IMR-90 (cell line): ENCODE results near the gene ERN1. TPM values are rescaled to one million over a fixed set of nuclear protein-coding genes. Genes with fewer than 3 reads are reported as not detected.

Experiments
- ATAC-seq: fragments of 200-7000 bp; cut with Tn5 transposase; 2 replicates; pipeline ENCODE4 v1.9.1; 2020; ENCODE audit warnings: low read depth, mild to moderate bottlenecking, moderate library complexity
- BruUV-seq: library from RNA; stranded (reverse); fragments of 400-500 nt; replicated peaks from 2 replicates; lab custom pipeline; 2021; lab: Mats Ljungman, UMichigan
- CTCF ChIA-PET: fragments of 300-600 bp; formaldehyde crosslinking; extraction: SDS; loops from one replicate; lab custom pipeline; 2021; ENCODE audit warnings: antibody characterized with exemption; lab: Yijun Ruan, JAX
- POLR2A ChIA-PET: fragments of 300-600 bp; sonication (Branson Sonifier 250); formaldehyde crosslinking; loops from one replicate; lab custom pipeline; 2022; ENCODE audit warnings: antibody characterized with exemption; ENCODE audit not compliant: unreplicated experiment; lab: Charles Lee
- DNase-seq: peaks from one replicate; pipeline ENCODE4 v3.0.0; 2013
- H2AFZ ChIP-seq: replicated peaks from 2 replicates; pipeline ENCODE3; 2013; ENCODE audit warnings: low read length, mild to moderate bottlenecking; ENCODE audit not compliant: poor library complexity
- H2AK5ac ChIP-seq: 2 replicates; pipeline ENCODE4 v1.6.1; 2013; ENCODE audit warnings: low read depth, low read length, inconsistent platforms
- H2AK9ac ChIP-seq: replicated peaks from 2 replicates; pipeline ENCODE3; 2013; ENCODE audit warnings: mild to moderate bottlenecking, low read depth, low read length, moderate library complexity; ENCODE audit not compliant: poor library complexity
- H2BK120ac ChIP-seq: 2 replicates; pipeline ENCODE4 v1.6.1; 2013; ENCODE audit warnings: low read depth, low read length, inconsistent platforms
- H2BK15ac ChIP-seq: 3 replicates; pipeline ENCODE4 v1.6.1; 2013; ENCODE audit warnings: low read depth, low read length, inconsistent platforms
- H2BK20ac ChIP-seq: 2 replicates; pipeline ENCODE4 v1.6.1; 2013; ENCODE audit warnings: low read depth, mild to moderate bottlenecking, inconsistent platforms, low read length, moderate library complexity
- H2BK5ac ChIP-seq: 2 replicates; pipeline ENCODE4 v1.6.1; 2013; ENCODE audit warnings: mild to moderate bottlenecking, low read depth, low read length, inconsistent platforms; ENCODE audit not compliant: poor library complexity, severe bottlenecking
- H3K14ac ChIP-seq: replicated peaks from 2 replicates; pipeline ENCODE4 v1.6.1; 2013; ENCODE audit warnings: low read depth, low read length, inconsistent platforms
- H3K18ac ChIP-seq: 2 replicates; pipeline ENCODE4 v1.6.1; 2013; ENCODE audit warnings: low read depth, low read length, control low read depth
- H3K23ac ChIP-seq: 2 replicates; pipeline ENCODE4 v1.6.1; 2013; ENCODE audit warnings: low read depth, low read length, inconsistent platforms
- H3K27ac ChIP-seq: 2 replicates; pipeline ENCODE4 v1.5.1; 2013; ENCODE audit warnings: mild to moderate bottlenecking, control low read depth, low read length; ENCODE audit not compliant: insufficient read depth
- H3K27me3 ChIP-seq: 2 replicates; pipeline ENCODE4 v1.6.1; 2013; ENCODE audit warnings: low read length; ENCODE audit not compliant: control insufficient read depth, insufficient read depth
- H3K36me3 ChIP-seq: 2 replicates; pipeline ENCODE4 v1.6.1; 2013; ENCODE audit warnings: low read length, mixed read lengths; ENCODE audit not compliant: control insufficient read depth, insufficient read depth
- H3K4ac ChIP-seq: 2 replicates; pipeline ENCODE4 v1.6.1; 2013; ENCODE audit warnings: low read depth, low read length, inconsistent platforms
- H3K4me1 ChIP-seq: 2 replicates; pipeline ENCODE4 v1.6.1; 2013; ENCODE audit warnings: low read length, mixed read lengths; ENCODE audit not compliant: control insufficient read depth, insufficient read depth
- H3K4me2 ChIP-seq: 2 replicates; pipeline ENCODE4 v1.6.1; 2013; ENCODE audit warnings: low read depth, mild to moderate bottlenecking, control low read depth, low read length, moderate library complexity
- H3K4me3 ChIP-seq: 2 replicates; pipeline ENCODE4 v1.5.1; 2013; ENCODE audit warnings: low read depth, mild to moderate bottlenecking, control low read depth, low read length, moderate library complexity; ENCODE audit not compliant: insufficient read depth
- H3K56ac ChIP-seq: 2 replicates; pipeline ENCODE4 v1.6.1; 2013; ENCODE audit warnings: low read length, inconsistent platforms; ENCODE audit not compliant: insufficient read depth; ENCODE audit errors: extremely low read depth
- H3K79me1 ChIP-seq, 2 experiments: 2 replicates each; pipeline ENCODE4 v1.6.1; 2013; ENCODE audit warnings: low read length in 2 of 2, inconsistent platforms in 1 of 2, low read depth in 1 of 2
- H3K9ac ChIP-seq: 2 replicates; pipeline ENCODE4 v1.6.1; 2013; ENCODE audit warnings: low read depth, low read length, control low read depth
- H3K9me1 ChIP-seq: 2 replicates; pipeline ENCODE4 v1.6.1; 2013; ENCODE audit warnings: low read length, inconsistent platforms; ENCODE audit not compliant: insufficient read depth
- H3K9me3 ChIP-seq: 2 replicates; pipeline ENCODE4 v1.6.1; 2013; ENCODE audit warnings: low read length; ENCODE audit not compliant: control insufficient read depth, insufficient read depth
- H4K20me1 ChIP-seq: 2 replicates; pipeline ENCODE4 v1.6.1; 2013; ENCODE audit warnings: low read length, inconsistent platforms; ENCODE audit not compliant: insufficient read depth
- H4K5ac ChIP-seq: 2 replicates; pipeline ENCODE4 v1.6.1; 2013; ENCODE audit warnings: mild to moderate bottlenecking, low read depth, low read length, control low read depth
- H4K8ac ChIP-seq, 2 experiments: 2 replicates each; pipeline ENCODE4 v1.6.1; 2013; ENCODE audit warnings: low read depth in 2 of 2, low read length in 2 of 2, control low read depth in 1 of 2, inconsistent platforms in 1 of 2
- H4K91ac ChIP-seq: 2 replicates; pipeline ENCODE4 v1.6.1; 2013; ENCODE audit warnings: low read depth, low read length, inconsistent platforms; ENCODE audit not compliant: insufficient read depth
- CHD1 ChIP-seq: IDR thresholded peaks from 2 replicates; pipeline ENCODE4 v1.6.1; 2012; ENCODE audit warnings: low read depth, low read length, improper control_type of control experiment
- MAFK ChIP-seq: IDR thresholded peaks from 2 replicates; pipeline ENCODE4 v1.6.1; 2012; ENCODE audit warnings: low read depth, low read length, improper control_type of control experiment
- MAZ ChIP-seq: IDR thresholded peaks from 2 replicates; pipeline ENCODE4 v1.6.1; 2012; ENCODE audit warnings: low read depth, mild to moderate bottlenecking, low read length, improper control_type of control experiment, moderate library complexity, borderline replicate concordance
- MXI1 ChIP-seq: IDR thresholded peaks from 2 replicates; pipeline ENCODE4 v1.6.1; 2012; ENCODE audit warnings: low read depth, mild to moderate bottlenecking, low read length, moderate library complexity, borderline replicate concordance
- NFE2L2 ChIP-seq: fragments of 150-350 bp; IDR thresholded peaks from 2 replicates; pipeline ENCODE4 v1.6.1; 2016; ENCODE audit warnings: low read depth, mild to moderate bottlenecking, low read length
- POLR2A ChIP-seq: IDR thresholded peaks from 2 replicates; pipeline ENCODE4 v1.6.1; 2012; ENCODE audit warnings: mild to moderate bottlenecking, low read depth, low read length
- RAD21 ChIP-seq: IDR thresholded peaks from 2 replicates; pipeline ENCODE4 v1.6.1; 2012; ENCODE audit warnings: low read length, improper control_type of control experiment
- SMC3 ChIP-seq: fragments of 150-350 bp; IDR thresholded peaks from 2 replicates; pipeline ENCODE4 v1.6.1; 2016; ENCODE audit warnings: low read depth, mild to moderate bottlenecking, antibody characterized with exemption, low read length, moderate library complexity
- WGBS, 2 experiments: methylation state at CpG; one replicate each; pipeline versions ENCODE4 v1.1.5 to v1.1.7; 2013; ENCODE audit warnings: missing lambda C conversion rate in 2 of 2; ENCODE audit not compliant: insufficient read length in 1 of 2; ENCODE audit errors: extremely low coverage in 2 of 2; 5-methylcytosine and 5-hydroxymethylcytosine counted together
- dilution Hi-C: fragments of 300-500 bp; cut with HindIII; formaldehyde crosslinking; loops from one replicate; pipeline ENCODE4 v1.14.3; 2018; ENCODE audit warnings: low sequenced_read_pairs; ENCODE audit not compliant: unreplicated experiment
- in situ Hi-C: fragments of 300-500 bp; cut with MboI; formaldehyde crosslinking; loops from 3 replicates; pipeline ENCODE4 v1.14.3; 2019; ENCODE audit warnings: low sequenced_read_pairs, inconsistent platforms, mixed read lengths
- intact Hi-C: fragments of 100-400 bp; cut with micrococcal nuclease; formaldehyde crosslinking; loops from 2 replicates; pipeline ENCODE4 v1.10.0; 2022
- polyA plus RNA-seq, 3 experiments: library from polyadenylated mRNA; depleted of rRNA; stranded (reverse); fragments of >200 nt; gene quantifications; 2 replicates each; pipeline ENCODE4 v1.2.3, GENCODE V29; 2012; ENCODE audit warnings: low replicate concordance in 1 of 3
- total RNA-seq: library from RNA; depleted of rRNA; stranded (reverse); fragments of >200 nt; gene quantifications from 2 replicates; pipeline ENCODE4 v1.2.3, GENCODE V29; 2012
- TF ChIP-seq, protein P1 (sequence below): fragments of 150-350 bp; IDR thresholded peaks from 2 replicates; pipeline ENCODE4 v1.6.1; 2017; ENCODE audit warnings: mild to moderate bottlenecking, antibody characterized with exemption, low read length, low read depth
- TF ChIP-seq, protein P2 (sequence below): conservative IDR thresholded peaks from 2 replicates; pipeline ENCODE4 v1.5.1; 2012; ENCODE audit warnings: mild to moderate bottlenecking, low read depth, low read length, improper control_type of control experiment
- TF ChIP-seq, protein P3 (sequence below): fragments of 150-350 bp; IDR thresholded peaks from 2 replicates; pipeline ENCODE4 v1.6.1; 2016; ENCODE audit warnings: low read depth, mild to moderate bottlenecking, low read length, moderate library complexity, borderline replicate concordance

Gene ERN1
- total and polyA plus RNA-seq, 2 of the 4 experiments (the other 2 are of a cell fraction): 2.7 to 4.1 TPM

GRCh38 chr17:64092952-64093451, 36.9 kb downstream of the ERN1 start:
- no peak overlapping the region for H3K4ac ChIP-seq
- CTCF ChIA-PET: no interaction called here
- intact Hi-C loops: no loop called here
- in situ Hi-C loops: no loop called here
- no peak overlapping the region for H2BK5ac ChIP-seq
- H3K9ac ChIP-seq: no peak overlapping the region
- WGBS, 2 experiments: no CpG with 5 or more reads among the region's 4 CpGs
- peaks cover 2% of the 10 kb centered on the region; the same call in 1 of the 2 replicates for H3K4me1 ChIP-seq
- TF ChIP-seq MXI1 (no peak), MAZ (no peak), NFE2L2 (no peak), CHD1 (no peak), POLR2A (no peak), SMC3 (no peak), RAD21 (no peak), MAFK (no peak)
- TF ChIP-seq, protein P1, sequence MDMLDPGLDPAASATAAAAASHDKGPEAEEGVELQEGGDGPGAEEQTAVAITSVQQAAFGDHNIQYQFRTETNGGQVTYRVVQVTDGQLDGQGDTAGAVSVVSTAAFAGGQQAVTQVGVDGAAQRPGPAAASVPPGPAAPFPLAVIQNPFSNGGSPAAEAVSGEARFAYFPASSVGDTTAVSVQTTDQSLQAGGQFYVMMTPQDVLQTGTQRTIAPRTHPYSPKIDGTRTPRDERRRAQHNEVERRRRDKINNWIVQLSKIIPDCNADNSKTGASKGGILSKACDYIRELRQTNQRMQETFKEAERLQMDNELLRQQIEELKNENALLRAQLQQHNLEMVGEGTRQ: no peak
- TF ChIP-seq, protein P2, sequence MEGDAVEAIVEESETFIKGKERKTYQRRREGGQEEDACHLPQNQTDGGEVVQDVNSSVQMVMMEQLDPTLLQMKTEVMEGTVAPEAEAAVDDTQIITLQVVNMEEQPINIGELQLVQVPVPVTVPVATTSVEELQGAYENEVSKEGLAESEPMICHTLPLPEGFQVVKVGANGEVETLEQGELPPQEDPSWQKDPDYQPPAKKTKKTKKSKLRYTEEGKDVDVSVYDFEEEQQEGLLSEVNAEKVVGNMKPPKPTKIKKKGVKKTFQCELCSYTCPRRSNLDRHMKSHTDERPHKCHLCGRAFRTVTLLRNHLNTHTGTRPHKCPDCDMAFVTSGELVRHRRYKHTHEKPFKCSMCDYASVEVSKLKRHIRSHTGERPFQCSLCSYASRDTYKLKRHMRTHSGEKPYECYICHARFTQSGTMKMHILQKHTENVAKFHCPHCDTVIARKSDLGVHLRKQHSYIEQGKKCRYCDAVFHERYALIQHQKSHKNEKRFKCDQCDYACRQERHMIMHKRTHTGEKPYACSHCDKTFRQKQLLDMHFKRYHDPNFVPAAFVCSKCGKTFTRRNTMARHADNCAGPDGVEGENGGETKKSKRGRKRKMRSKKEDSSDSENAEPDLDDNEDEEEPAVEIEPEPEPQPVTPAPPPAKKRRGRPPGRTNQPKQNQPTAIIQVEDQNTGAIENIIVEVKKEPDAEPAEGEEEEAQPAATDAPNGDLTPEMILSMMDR: no peak
- TF ChIP-seq, protein P3, sequence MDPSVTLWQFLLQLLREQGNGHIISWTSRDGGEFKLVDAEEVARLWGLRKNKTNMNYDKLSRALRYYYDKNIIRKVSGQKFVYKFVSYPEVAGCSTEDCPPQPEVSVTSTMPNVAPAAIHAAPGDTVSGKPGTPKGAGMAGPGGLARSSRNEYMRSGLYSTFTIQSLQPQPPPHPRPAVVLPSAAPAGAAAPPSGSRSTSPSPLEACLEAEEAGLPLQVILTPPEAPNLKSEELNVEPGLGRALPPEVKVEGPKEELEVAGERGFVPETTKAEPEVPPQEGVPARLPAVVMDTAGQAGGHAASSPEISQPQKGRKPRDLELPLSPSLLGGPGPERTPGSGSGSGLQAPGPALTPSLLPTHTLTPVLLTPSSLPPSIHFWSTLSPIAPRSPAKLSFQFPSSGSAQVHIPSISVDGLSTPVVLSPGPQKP: no peak
- no peak overlapping the region for H3K4me3 ChIP-seq
- no peaks in the 10 kb centered on the region for H3K9me3 ChIP-seq
- no peak overlapping the region for H4K8ac ChIP-seq
- no peaks in the 10 kb centered on the region for H4K20me1 ChIP-seq
- H2AK5ac ChIP-seq: no peak overlapping the region
- H3K27me3 ChIP-seq: no peaks in the 10 kb centered on the region
- no peak overlapping the region for H2AFZ ChIP-seq
- no peak overlapping the region for H3K27ac ChIP-seq
- no peak overlapping the region for H3K23ac ChIP-seq
- ATAC-seq (no peak), DNase-seq (no peak)
- BruUV-seq: no TSS peak
- dilution Hi-C loops: no loop called here
- H4K5ac ChIP-seq: no peak overlapping the region
- no peak overlapping the region for H3K18ac ChIP-seq
- H3K4me2 ChIP-seq: no peak overlapping the region
- peaks cover under 1% of the 10 kb centered on the region for H3K36me3 ChIP-seq
- H4K91ac ChIP-seq: no peak overlapping the region
- H2BK120ac ChIP-seq: no peak overlapping the region
- no peak overlapping the region for H2AK9ac ChIP-seq
- peaks cover 14% of the 10 kb centered on the region for H3K9me1 ChIP-seq
- no peak overlapping the region for H3K14ac ChIP-seq
- peaks cover 4 to 15% of the 10 kb centered on the region in 2 experiments; a peak in 2 of 4 replicates for H3K79me1 ChIP-seq
- no peak overlapping the region for H3K56ac ChIP-seq
- H2BK20ac ChIP-seq: no peak overlapping the region
- POLR2A ChIA-PET: no interaction called here
- no peak overlapping the region for H2BK15ac ChIP-seq
